H1 (cell line): ENCODE data around the gene TEDC1. TPM values are rescaled to one million over a fixed set of nuclear protein-coding genes. Genes with fewer than 3 reads are reported as not detected.

Experiments
- BRCA1 ChIP-seq: IDR thresholded peaks from 2 replicates; pipeline ENCODE4 v1.6.1; 2012; ENCODE audit warnings: low read depth, low read length, improper control_type of control experiment
- HDAC2 ChIP-seq, 2 experiments: fragments of 300-600 bp in 1 of 2; sonication (generic) in 1 of 2; IDR thresholded peaks; 2 replicates each; pipeline ENCODE4 v1.6.1; 2011 to 2012; ENCODE audit warnings: low read depth in 2 of 2, low read length in 2 of 2, mild to moderate bottlenecking in 2 of 2, moderate library complexity in 2 of 2, borderline replicate concordance in 1 of 2, inconsistent platforms in 1 of 2
- JUND ChIP-seq: IDR thresholded peaks from 2 replicates; pipeline ENCODE4 v1.6.1; 2011; ENCODE audit warnings: mild to moderate bottlenecking, improper control_type of control experiment, low read length
- MAFK ChIP-seq: IDR thresholded peaks from 2 replicates; pipeline ENCODE4 v1.6.1; 2012; ENCODE audit warnings: low read depth, mild to moderate bottlenecking, improper control_type of control experiment, low read length
- SP2 ChIP-seq: IDR thresholded peaks from 2 replicates; pipeline ENCODE4 v1.6.1; 2012; ENCODE audit warnings: mild to moderate bottlenecking, low read length, inconsistent platforms
- SUZ12 ChIP-seq: fragments of 200-600 bp; sonication (generic); IDR thresholded peaks from 2 replicates; pipeline ENCODE4 v1.6.1; 2012; ENCODE audit warnings: mild to moderate bottlenecking, inconsistent platforms, low read length, moderate library complexity, mixed read lengths
- polyA plus RNA-seq, 7 experiments: library from polyadenylated mRNA; depleted of rRNA in 3 of 7; stranded (reverse) in 5 of 7; unstranded in 2 of 7; fragments of >200 nt in 5 of 7; fragments of 200-250 nt in 2 of 7; gene quantifications; 1 replicate in 5 of 7; 2 replicates in 1 of 7; 4 replicates in 1 of 7; pipeline versions ENCODE4 v1.2.1 to v1.2.3, GENCODE V29; 2011 to 2013; ENCODE audit warnings: missing spikeins in 2 of 7, mixed read lengths in 2 of 7
- total RNA-seq: library from RNA; stranded (reverse); fragmentation: NEBNext Ultra II Directional; extraction: Animal tissue kit (Norgen Biotek cat#: 25700); gene quantifications from 2 replicates; pipeline ENCODE4 v1.2.1, GENCODE V29; 2021

TEDC1 gene
- total and polyA plus RNA-seq, 2 of the 8 experiments (the other 6 are each of a cell fraction or from before 2014, with no cell fraction given) = 5.6 to 14.8 TPM

GRCh38 chr14:105536051-105536450, 45.0 kb downstream of the TEDC1 start (continued):
- no peak for TF ChIP-seq SUZ12
- TF ChIP-seq BRCA1 = no peak
- no peak for TF ChIP-seq SP2
- no peak for TF ChIP-seq HDAC2 (IDR thresholded peaks at IDR 0.05; ENCODE audit: borderline replicate concordance in 1 of 2, low read depth in 2 of 2, low read length in 2 of 2)
- no peak for TF ChIP-seq JUND
- TF ChIP-seq MAFK = no peak
